ENCODE data around the gene GRP. TPM values are rescaled to one million over a fixed set of nuclear protein-coding genes. Genes with fewer than 3 reads are reported as not detected.

The GRP gene
- total RNA-seq, 3 donors from 2014 or later = 1.4 TPM; not detected in 2

- H3K4me1 ChIP-seq (ENCODE audit: low read depth) = no peaks in the 10 kb centered on the region
- TF ChIP-seq CTCF (IDR thresholded peaks at IDR 0.05) = no peak
- H3K36me3 ChIP-seq (ENCODE audit: low read depth) = no peaks in the 10 kb centered on the region
- no peak for DNase-seq
- intact Hi-C loops (cut with DNase I, micrococcal nuclease) = no loop called here
- H3K9me3 ChIP-seq = no peaks in the 10 kb centered on the region
- no peak for ATAC-seq
- no peak overlapping the region for H3K4me3 ChIP-seq
Measured at GRCh38 chr18:59229701-59230443, 9.9 kb downstream of the GRP start.

- H3K9me3 ChIP-seq = no peaks in the 10 kb centered on the region
- DNase-seq (no peak), ATAC-seq (no peak)
- H3K4me3 ChIP-seq = no peak overlapping the region
- H3K4me1 ChIP-seq (ENCODE audit: low read depth) = no peaks in the 10 kb centered on the region
- TF ChIP-seq CTCF (IDR thresholded peaks at IDR 0.05) = no peak
- intact Hi-C loops (cut with DNase I, micrococcal nuclease) = no loop called here
- H3K36me3 ChIP-seq (ENCODE audit: low read depth) = no peaks in the 10 kb centered on the region
Measured at GRCh38 chr18:59231114-59231513, 11.2 kb downstream of the GRP start.

GRCh38 chr18:59231877-59232276 is 11.9 kb downstream of the GRP start:
- Histone ChIP-seq H3K9me3 (no peaks in the 10 kb centered on the region), H3K36me3 (ENCODE audit: low read depth) (no peaks in the 10 kb centered on the region), H3K4me3 (no peak overlapping the region), H3K4me1 (ENCODE audit: low read depth) (no peaks in the 10 kb centered on the region)
- no peak for DNase-seq
- no peak for TF ChIP-seq CTCF (IDR thresholded peaks at IDR 0.05)
- no peak for ATAC-seq
- intact Hi-C loops (cut with DNase I, micrococcal nuclease) = no loop called here

GRCh38 chr18:59232309-59233016 is 12.5 kb downstream of the GRP start:
- no peak for ATAC-seq
- Histone ChIP-seq H3K36me3 (ENCODE audit: low read depth) (no peaks in the 10 kb centered on the region), H3K4me3 (no peak overlapping the region), H3K4me1 (ENCODE audit: low read depth) (no peaks in the 10 kb centered on the region), H3K9me3 (no peaks in the 10 kb centered on the region)
- intact Hi-C loops (cut with DNase I, micrococcal nuclease) = no loop called here
- no peak for TF ChIP-seq CTCF (IDR thresholded peaks at IDR 0.05)
- no peak for DNase-seq

- Histone ChIP-seq H3K4me1 (ENCODE audit: low read depth) (no peaks in the 10 kb centered on the region), H3K36me3 (ENCODE audit: low read depth) (no peaks in the 10 kb centered on the region), H3K4me3 (no peak overlapping the region), H3K9me3 (no peaks in the 10 kb centered on the region)
- intact Hi-C loops (cut with DNase I, micrococcal nuclease) = no loop called here
- no peak for ATAC-seq
- no peak for TF ChIP-seq CTCF (IDR thresholded peaks at IDR 0.05)
- DNase-seq = no peak
Measured at GRCh38 chr18:59233017-59233410, 13.1 kb downstream of the GRP start.

All from mucosa of descending colon (tissue), 3 donors.